Epithelial cell of prostate (primary cell): ENCODE measurements around the gene ZNF792.
"Not testable (repeated sequence)": the region's sequence is repeated elsewhere in the genome, so short reads cannot be mapped to it uniquely, and the experiment has no call there.

Source experiments
- DNase-seq: peaks from one replicate; pipeline ENCODE4 v3.0.0-alpha.2; 2011; ENCODE audit warnings: low read depth, low spot score
- H3K27ac ChIP-seq: fragments of 450-650 bp; 2 replicates; pipeline ENCODE4 v1.5.1; 2017; ENCODE audit warnings: mild to moderate bottlenecking

The ZNF792 gene

DNA sequence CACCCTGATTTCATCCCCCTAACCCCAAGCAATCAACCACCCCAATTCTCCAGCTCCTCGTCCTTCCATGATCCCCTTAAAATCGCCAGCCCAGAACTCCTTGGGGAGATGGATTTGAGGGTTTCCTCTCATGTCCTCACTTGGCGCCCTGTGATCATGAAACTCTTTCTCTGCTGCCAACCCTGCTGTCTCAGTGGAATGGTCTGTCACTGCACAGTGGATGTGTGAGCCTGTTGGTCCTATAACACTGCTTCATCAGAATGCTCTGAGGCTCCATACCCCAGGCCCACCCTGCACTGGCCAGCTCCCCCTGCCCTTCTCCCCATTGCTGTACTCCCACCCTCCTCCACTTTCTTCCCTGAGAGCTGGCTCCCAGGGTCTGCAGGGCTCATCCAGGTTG lies 12.6 kb upstream of the ZNF792 start:
- DNase-seq, result no peak

GRCh38 chr19:34975056-34975455 lies 11.0 kb upstream of the ZNF792 start:
- DNase-seq, result no peak
- H3K27ac ChIP-seq, result no peak overlapping the region

More for the DNA sequence above, 12.6 kb upstream of the ZNF792 start:
- H3K27ac ChIP-seq, result no peak overlapping the region

DNA sequence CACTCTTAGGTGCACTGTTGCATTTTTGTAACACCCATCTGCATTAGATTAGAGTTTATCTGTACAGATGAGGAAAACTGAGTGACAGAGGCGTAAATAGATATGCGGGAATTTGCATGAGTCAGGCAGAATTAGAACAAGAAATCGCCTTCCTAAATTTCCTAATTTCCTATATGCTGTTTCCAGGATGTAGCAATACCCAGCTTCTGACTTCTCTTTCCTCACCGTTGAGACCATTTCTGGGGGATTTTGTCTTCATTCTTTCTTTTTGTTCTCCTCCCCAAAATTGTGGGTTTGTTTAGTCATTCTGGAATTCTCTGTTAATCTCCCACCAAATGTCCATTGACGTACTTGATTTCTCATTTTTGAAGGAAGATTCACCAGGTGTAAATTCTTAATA lies 10.6 kb upstream of the ZNF792 start:
- DNase-seq, result no peak

DNA sequence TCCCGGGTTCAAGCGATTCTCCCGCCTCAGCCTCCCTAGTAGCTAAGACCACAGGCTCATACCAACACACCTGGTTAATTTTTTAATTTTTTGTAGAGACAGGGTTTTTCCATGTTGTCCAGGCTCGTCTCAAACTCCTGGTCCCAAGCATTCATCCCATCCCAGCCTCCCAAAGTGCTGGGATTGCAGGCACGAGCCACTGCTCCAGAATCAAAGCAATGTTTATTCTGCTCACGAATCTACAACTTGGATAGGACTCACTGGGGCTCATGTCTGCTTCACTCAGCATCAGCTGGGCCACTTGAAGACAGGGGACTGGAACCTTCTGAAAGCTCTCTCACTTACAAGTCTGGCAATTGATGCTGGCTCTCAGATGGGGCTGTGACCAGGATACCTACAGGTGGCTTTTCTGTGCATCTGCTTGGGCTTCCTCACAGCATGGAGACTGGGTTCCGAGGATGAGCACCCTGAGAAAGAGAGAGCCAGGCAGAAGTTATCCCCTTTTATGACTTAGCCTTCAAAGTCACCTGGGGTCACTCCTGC lies 8.2 kb upstream of the ZNF792 start:
- no peak for DNase-seq

More for the DNA sequence above, 10.6 kb upstream of the ZNF792 start:
- no peak overlapping the region for H3K27ac ChIP-seq

DNA sequence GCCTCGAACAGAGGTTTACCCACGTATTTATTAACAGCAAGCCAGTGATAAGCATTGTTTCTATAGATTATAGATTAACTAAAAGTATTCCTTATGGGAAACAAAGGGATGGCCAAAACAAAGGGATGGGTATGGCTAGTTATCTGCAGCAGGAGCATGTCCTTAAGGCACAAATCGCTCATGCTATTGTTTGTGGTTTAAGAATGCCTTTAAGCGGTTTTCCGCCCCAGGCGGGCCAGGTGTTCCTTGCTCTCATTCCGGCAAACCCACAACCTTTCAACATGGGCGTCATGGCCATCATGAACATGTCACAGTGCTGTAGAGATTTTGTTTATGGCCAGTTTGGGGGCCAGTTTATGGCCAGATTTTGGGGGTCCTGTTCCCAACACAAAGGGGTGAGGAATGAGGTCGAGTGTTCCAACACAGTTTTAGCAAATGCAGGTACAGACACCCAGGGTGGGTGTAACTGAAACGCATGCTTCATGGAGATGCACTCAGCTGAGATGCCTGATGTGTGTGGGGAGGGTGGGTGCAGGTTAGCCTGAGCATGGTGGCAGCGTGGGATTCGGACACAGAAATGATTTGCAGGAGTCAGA lies 6.3 kb upstream of the ZNF792 start:
- not testable (repeated sequence) for DNase-seq, H3K27ac ChIP-seq

More for the DNA sequence above, 8.2 kb upstream of the ZNF792 start:
- H3K27ac ChIP-seq, result no peak overlapping the region

DNA sequence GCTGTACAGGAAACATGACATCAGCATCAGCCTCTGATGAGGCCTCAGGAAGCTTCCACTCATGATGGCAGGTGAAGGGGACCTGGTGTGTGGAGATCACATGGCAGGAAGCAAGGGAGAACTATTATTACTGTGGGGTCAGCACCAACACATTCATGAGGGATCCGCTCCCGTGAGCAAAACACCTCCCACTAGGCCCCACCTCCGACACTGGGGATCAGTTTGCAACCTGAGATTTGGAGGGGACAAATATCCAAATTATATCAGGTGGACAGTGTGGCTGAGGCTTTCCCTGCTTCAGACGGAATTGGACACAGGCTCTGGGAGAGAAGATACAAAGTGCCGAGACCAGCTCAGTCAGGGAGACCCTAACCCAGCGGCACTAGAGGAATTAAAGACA lies 5.7 kb upstream of the ZNF792 start:
- no peak for DNase-seq
- no peak overlapping the region for H3K27ac ChIP-seq

DNA sequence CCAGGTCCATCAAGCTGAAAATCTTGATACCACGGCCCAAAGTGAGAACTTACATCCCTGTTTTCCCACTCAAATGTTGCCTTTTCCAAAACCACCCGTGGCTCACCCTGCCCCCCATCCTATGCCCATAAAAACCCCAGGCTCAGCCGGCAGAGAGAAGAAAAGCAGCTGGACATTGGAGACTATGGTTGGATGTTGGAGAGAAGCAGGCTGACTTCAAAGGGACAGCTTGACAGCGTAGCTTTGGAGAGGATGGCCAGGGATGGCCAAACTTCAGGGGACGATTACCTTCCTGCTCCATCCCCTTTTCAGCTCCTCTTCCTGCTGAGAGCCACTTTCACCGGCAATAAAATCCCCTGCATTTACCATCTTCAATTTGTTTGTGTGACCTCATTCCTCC lies 3.5 kb upstream of the ZNF792 start:
- no peak overlapping the region for H3K27ac ChIP-seq
- DNase-seq, result no peak

DNA sequence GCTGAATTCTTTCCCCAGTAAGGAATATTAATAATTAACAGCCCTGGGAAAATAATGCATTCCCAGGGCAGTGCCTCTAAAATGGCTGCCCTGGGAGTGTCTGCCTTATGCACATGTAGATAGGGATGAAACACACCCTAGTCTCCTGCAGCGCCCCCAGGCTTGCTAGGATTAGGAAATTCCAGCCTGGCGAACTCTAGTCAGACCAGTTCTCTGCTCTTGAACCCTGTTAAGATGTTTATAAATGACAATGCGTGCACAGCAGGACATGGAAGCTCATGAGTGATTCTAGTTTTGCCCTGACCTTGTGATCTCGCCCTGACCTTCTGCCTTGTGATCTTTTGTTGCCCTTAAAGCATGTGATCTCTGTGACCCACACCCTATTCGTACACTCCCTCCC lies 1.5 kb upstream of the ZNF792 start:
- DNase-seq, H3K27ac ChIP-seq: not testable (repeated sequence)

GRCh38 chr19:34964598-34964997 lies 569 bp upstream of the ZNF792 start:
- DNase-seq, result no peak
- no peak overlapping the region for H3K27ac ChIP-seq

- H3K27ac ChIP-seq, result no peak overlapping the region
- no peak for DNase-seq
Observed at GRCh38 chr19:34962687-34963572, 1.1 kb downstream of the ZNF792 start.

DNA sequence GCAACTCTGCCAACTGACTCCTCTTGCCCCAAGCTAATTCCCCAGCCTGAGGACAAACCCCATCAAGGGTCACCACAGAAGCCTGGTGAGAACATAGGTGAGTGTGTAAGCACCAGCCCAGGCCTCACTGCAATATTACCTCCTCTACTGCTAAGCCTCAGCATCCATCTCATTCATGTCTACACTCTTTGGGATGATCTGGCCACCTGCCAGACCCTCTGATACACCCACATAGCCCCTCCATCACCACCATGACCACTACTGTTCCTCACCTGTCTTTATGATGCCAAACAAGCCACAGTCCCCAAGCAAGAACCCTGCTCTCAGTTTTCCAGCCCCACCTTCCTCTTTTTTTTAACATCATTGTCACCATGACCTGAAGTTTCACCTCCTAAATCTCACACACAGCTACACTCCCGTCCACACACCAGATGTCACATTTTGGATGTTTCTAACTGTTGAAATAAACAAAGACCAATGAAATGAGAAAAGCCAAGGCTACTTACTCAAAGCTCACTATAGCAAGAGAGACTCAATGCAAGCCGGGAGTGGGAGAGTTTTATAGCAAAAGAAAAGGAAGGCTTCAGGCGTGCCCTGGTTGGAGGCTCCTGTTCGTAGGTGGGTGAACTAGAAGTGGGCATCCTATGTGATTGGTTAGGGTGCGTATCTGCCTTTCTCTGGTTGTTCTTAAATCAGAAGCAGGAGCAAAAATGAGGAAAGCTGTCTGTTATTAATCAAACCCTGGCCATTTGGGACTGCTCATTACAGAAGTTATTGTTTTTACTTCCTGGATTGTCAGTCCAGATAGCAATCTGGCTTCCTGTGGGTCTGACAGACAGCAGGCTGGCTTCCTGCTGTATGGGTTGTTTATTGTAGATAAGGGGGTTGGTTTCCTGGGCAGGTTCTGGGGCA lies 2.0 kb downstream of the ZNF792 start:
- H3K27ac ChIP-seq, result no peak overlapping the region
- no peak for DNase-seq

GRCh38 chr19:34960940-34961679 lies 2.9 kb downstream of the ZNF792 start:
- no peak for DNase-seq

DNA sequence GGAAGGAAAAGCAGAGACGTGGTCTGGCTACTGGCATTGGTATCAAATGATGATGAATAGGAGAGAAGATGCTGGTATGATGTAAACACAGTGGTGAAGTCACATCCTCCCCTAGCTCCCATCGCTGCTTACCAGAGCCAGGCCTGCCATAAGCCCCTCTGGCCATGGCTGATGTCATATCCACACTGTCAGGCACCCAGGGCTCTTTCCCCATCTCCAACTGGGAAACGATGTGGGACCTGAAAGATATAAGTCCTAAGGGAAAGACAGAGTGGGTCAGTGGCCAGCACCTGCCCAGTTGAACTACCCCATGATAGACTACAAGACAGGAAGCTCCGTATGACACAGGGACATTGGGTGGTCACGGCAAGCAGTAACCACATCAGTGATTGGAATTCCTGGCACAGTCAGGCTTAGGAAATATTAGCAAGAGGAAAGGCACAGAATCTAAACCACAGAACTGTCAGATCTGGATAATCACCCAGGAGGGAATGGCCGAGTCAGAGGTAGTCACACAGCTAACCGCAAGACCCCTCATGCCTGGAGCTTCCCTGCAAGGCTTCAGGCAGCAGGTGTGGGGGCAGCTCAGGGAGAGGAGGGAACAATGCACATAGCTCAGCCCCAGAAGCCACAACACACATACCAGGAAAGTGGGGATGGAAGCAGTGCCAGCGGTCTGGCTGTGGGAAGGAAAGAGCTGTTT lies 3.8 kb downstream of the ZNF792 start:
- no peak for DNase-seq
- H3K27ac ChIP-seq, result no peak overlapping the region

More at GRCh38 chr19:34960940-34961679, 2.9 kb downstream of the ZNF792 start:
- no peak overlapping the region for H3K27ac ChIP-seq

GRCh38 chr19:34959021-34959420 lies 5.0 kb downstream of the ZNF792 start:
- no peak for DNase-seq
- H3K27ac ChIP-seq, result no peak overlapping the region

GRCh38 chr19:34957830-34958751 lies 5.9 kb downstream of the ZNF792 start:
- no peak overlapping the region for H3K27ac ChIP-seq
- DNase-seq, result no peak

- DNase-seq, result no peak
- no peak overlapping the region for H3K27ac ChIP-seq
Observed at GRCh38 chr19:34953092-34953491, 10.9 kb downstream of the ZNF792 start.

- no peak overlapping the region for H3K27ac ChIP-seq
- DNase-seq, result no peak
Observed at GRCh38 chr19:34943861-34944573, 20.0 kb downstream of the ZNF792 start.
